ENCODE data around the gene NUF2. TPM values are rescaled to one million over a fixed set of nuclear protein-coding genes. Genes with fewer than 3 reads are reported as not detected.

The NUF2 gene
- total and polyA plus RNA-seq, 2 of the 8 experiments (the other 6 are each of a cell fraction or from before 2014, with no cell fraction given) = 12.1 to 28.3 TPM

DNA sequence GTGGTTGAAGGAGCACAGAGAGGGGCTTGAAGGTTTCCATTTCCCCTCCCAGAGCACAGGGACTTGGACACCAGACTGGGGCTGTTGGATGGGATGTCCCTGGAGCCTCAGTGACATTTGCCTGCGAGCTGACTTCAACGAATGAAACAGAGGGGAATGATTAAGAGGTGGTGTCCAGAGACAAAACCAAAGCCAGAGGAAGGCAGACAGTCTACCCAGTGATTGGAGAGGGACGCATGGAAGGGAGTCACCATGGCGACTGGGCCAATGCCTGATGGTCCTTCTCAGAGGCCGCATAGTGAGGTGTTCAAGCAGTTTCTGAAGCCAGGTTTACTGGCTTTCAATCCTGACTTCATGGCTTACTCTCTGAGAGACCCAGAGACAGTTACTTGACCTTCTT is 77.2 kb downstream of the NUF2 start:
- peak overlapping the region; percentile 79 for H4K91ac ChIP-seq (replicated peaks; ENCODE audit: insufficient read length, low read length)
- no peaks in the 10 kb centered on the region for H3K36me3 ChIP-seq (ENCODE audit: control insufficient read depth in 2 of 4, insufficient read depth in 4 of 4, low read length in 3 of 4)
- no peak overlapping the region for H3K14ac ChIP-seq (ENCODE audit: insufficient read length)
- no peak overlapping the region for H3K4ac ChIP-seq (replicated peaks; ENCODE audit: insufficient read length, low read depth, low read length)
- H3K56ac ChIP-seq (replicated peaks; ENCODE audit: insufficient read length, low read depth, low read length) = no peak overlapping the region
- WGBS, 2 experiments (ENCODE audit: extremely low coverage in 1 of 2, insufficient coverage in 1 of 2, insufficient read length in 1 of 2, insufficient replicate concordance in 2 of 2, low coverage in 1 of 2, low lambda C conversion rate in 2 of 2, missing lambda C conversion rate in 1 of 2) = 75% methylated on average over 5 of the region's 5 CpGs; no CpG with 5 or more reads in 1 of the 2 experiments
- no peak overlapping the region for H4K5ac ChIP-seq (ENCODE audit: insufficient read length, low read depth, low read length)
- DNase-seq (ENCODE audit: low read depth in 1 of 2, low spot score in 2 of 2) (no peak), FAIRE-seq (no peak)
- no peaks in the 10 kb centered on the region for H3K79me1 ChIP-seq (ENCODE audit: low read depth, low read length)
- no peaks in the 10 kb centered on the region for H4K20me1 ChIP-seq (replicated peaks in 1 of 2; ENCODE audit: control insufficient read depth in 1 of 2, insufficient read depth in 2 of 2, low read length in 2 of 2)
- no peak overlapping the region for H2AFZ ChIP-seq (ENCODE audit: low read length)
- H3K79me2 ChIP-seq (ENCODE audit: control insufficient read depth in 1 of 2, insufficient read depth in 2 of 2, low read length in 2 of 2) = no peaks in the 10 kb centered on the region
- H2AK5ac ChIP-seq (ENCODE audit: low read depth, low read length) = no peak overlapping the region
- H3K9ac ChIP-seq (replicated peaks in 1 of 4; ENCODE audit: extremely low read depth in 1 of 4, low read depth in 3 of 4, low read length in 3 of 4) = no peak overlapping the region
- H3K4me3 ChIP-seq (ENCODE audit: extremely low read depth in 1 of 4, insufficient read depth in 2 of 4, low read depth in 3 of 4, low read length in 4 of 4) = peak overlapping the region in 1 of 4 experiments; percentile 34; a peak in 1 of 8 replicates
- H3K27me3 ChIP-seq (replicated peaks in 1 of 4; ENCODE audit: control insufficient read depth in 3 of 4, extremely low read depth in 1 of 4, insufficient read depth in 3 of 4, low read length in 3 of 4) = peaks cover 0 to 2% (median 0%) of the 10 kb centered on the region in 4 experiments; a peak in 1 of 7 replicates
- H3K27ac ChIP-seq (ENCODE audit: low read depth, low read length) = no peak overlapping the region
- no peak overlapping the region for H3K23ac ChIP-seq (ENCODE audit: insufficient read length)
- peak overlapping the region; percentile 71; the same call in 1 of the 2 replicates for H2BK5ac ChIP-seq (ENCODE audit: low read depth, low read length)
- no peak overlapping the region for H3K4me2 ChIP-seq (ENCODE audit: insufficient read depth in 1 of 2, low read depth in 2 of 2, low read length in 2 of 2)
- no peak for TF ChIP-seq CHD1 (IDR thresholded peaks at IDR 0.05; ENCODE audit: low read depth, low read length)
- TF ChIP-seq ASH2L (IDR thresholded peaks at IDR 0.05; ENCODE audit: low read length) = no peak
- TF ChIP-seq RBBP5 (IDR thresholded peaks at IDR 0.05; ENCODE audit: borderline replicate concordance, low read depth, low read length) = no peak
- TF ChIP-seq RAD21 (IDR thresholded peaks at IDR 0.05 in 1 of 2, conservative IDR thresholded peaks at IDR 0.05 in 1 of 2; ENCODE audit: low read depth in 2 of 2, low read length in 2 of 2) = no peak
- no peak for TF ChIP-seq SP2 (IDR thresholded peaks at IDR 0.05; ENCODE audit: low read length)
- TF ChIP-seq, protein P1, sequence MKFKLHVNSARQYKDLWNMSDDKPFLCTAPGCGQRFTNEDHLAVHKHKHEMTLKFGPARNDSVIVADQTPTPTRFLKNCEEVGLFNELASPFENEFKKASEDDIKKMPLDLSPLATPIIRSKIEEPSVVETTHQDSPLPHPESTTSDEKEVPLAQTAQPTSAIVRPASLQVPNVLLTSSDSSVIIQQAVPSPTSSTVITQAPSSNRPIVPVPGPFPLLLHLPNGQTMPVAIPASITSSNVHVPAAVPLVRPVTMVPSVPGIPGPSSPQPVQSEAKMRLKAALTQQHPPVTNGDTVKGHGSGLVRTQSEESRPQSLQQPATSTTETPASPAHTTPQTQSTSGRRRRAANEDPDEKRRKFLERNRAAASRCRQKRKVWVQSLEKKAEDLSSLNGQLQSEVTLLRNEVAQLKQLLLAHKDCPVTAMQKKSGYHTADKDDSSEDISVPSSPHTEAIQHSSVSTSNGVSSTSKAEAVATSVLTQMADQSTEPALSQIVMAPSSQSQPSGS (IDR thresholded peaks at IDR 0.05; ENCODE audit: low read length) = no peak
- TF ChIP-seq EZH2 (IDR thresholded peaks at IDR 0.05; ENCODE audit: low read depth, low read length, severe bottlenecking) = no peak
- ChIA-PET CTCF (ENCODE audit: partially characterized antibody) (no interaction called here), POLR2A (ENCODE audit: partially characterized antibody) (no interaction called here)
- H3K18ac ChIP-seq (ENCODE audit: extremely low read depth, low read length) = peak overlapping the region; percentile 10; the same call in 1 of the 2 replicates
- no peaks in the 10 kb centered on the region for H3K23me2 ChIP-seq (ENCODE audit: low read depth, low read length)
- peak overlapping the region; percentile 20 for H2BK12ac ChIP-seq (ENCODE audit: low read depth, low read length)
- peak overlapping the region; percentile 47; the same call in 1 of the 2 replicates for H2BK15ac ChIP-seq (ENCODE audit: low read length)
- no peaks in the 10 kb centered on the region for H3K9me3 ChIP-seq (ENCODE audit: insufficient read depth in 2 of 2, low read depth in 1 of 2, low read length in 1 of 2)
- H2BK20ac ChIP-seq (ENCODE audit: low read length) = peak overlapping the region; percentile 13
- H2BK120ac ChIP-seq (replicated peaks; ENCODE audit: low read depth, low read length) = peak overlapping the region; percentile 69
- peaks cover 2 to 14% (median 10%) of the 10 kb centered on the region in 4 experiments; a peak in 4 of 7 replicates for H3K4me1 ChIP-seq (replicated peaks in 1 of 4; ENCODE audit: control insufficient read depth in 3 of 4, insufficient read depth in 4 of 4, low read length in 3 of 4)
- no peak overlapping the region for H4K8ac ChIP-seq (ENCODE audit: extremely low read depth, insufficient read depth, low read length)

All from H1 (cell line).